GM21529 (cell line): ENCODE measurements around the gene ACSBG1.

Source experiments
- ATAC-seq: cut with Tn5 transposase; IDR thresholded peaks from one replicate; pipeline ENCODE4 v1.9.1; 2021; ENCODE audit not compliant: unreplicated experiment

The ACSBG1 gene

DNA sequence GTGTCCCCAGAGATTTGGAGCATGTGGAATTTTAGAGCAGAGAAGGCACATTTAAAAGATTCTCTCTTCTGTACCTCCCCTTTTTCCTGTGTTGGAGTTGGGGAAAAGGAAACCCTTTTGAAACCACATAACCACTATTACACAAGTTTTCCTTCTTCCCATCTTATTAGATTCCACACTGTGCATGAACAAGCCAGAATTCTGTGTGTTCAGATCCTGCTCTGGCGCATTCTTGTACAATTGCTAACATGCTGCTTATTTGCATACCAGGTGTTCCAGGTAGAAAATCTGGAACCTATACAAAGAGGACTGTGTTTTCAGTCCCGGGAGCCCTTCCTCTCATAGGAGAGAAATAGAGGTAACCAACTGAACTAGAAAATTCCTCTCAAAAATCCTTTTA is 100.6 kb downstream of the ACSBG1 start:
- ATAC-seq, result no peak

DNA sequence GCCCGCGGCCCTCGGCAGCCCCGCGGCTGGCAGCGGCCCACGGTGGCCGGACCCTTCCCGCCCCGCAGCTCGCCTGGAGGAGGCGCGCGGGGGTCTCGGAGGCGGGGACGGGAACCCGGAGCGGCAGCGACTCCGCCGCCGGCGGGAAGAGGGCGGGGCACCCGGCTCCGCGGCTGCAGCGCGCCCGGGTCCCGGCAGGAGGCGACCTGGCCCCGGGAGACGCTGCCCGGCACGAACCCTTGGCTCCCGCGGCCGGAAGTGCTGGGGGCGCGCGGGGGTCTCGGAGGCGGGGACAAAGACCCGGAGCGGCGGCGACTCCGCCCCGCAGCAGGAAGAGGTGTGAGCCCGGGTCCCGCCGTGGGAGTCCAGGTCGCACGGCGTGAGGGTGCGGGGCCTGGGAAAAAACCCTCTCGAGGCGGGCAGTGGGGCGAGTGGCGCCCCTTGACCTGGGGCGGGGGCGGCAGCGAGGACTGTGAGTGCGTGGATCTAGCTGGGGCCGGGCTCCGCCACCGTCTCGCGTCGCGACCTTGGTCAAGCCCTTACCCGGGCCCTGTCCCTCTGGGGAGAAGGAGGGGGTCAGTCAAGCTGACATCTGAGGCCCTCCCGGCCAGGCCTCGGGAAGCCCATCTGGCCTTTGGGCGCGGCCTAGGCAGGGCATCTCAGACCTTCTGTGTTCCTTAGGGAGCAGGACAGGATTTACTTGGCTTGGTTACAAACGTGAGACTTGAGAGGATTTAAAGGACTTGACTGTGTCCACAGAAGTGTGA is 102.9 kb downstream of the ACSBG1 start, which contains the start of gene CIB2:
Gene CIB2, minus strand, starts transcription at position 151 of the 767 bp plus-strand sequence. CDS start 230 bp downstream, outside the sequence.
- peak; percentile 80 for ATAC-seq

DNA sequence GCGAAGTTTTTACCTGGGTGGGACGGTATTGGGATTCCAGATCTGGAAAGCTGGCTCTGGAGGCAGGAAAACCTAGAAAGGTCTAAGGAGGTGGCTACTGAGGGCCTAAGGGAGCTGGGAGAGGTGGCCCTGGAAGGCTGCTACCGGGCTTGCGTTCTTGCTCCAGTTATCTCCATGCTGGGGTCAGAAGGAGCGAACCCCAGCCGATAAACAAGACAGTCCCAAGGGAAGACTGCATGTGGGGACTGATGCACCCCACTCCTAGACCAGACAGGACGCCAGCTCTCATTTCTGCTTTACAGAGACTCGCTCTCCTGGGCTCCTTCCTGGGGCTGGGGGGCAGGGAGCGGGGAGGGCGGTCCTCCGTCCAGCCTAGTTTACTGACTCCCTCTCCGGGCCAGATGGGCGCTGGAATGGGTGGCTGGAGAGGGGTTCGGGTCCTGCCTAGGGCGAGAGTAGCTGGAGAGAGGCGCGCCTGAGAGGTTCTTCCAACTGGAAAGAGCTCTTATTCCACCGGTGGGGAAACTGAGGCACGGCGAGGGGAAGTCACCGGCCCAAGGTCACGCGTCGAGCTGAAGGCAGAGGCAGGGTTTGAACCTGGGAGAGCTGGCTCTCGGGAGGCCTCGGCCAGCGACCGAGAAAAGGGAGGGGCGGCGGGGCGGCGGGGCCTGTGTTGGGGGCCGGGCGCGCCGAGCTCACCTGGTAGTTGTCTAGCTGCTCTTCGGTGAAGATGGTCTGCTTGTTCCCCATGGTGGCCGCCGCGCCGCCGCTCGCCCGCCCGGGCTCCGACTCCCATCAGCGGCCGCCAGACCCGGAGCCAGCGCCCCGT is 103.7 kb downstream of the ACSBG1 start:
- ATAC-seq, result peak; percentile 32

DNA sequence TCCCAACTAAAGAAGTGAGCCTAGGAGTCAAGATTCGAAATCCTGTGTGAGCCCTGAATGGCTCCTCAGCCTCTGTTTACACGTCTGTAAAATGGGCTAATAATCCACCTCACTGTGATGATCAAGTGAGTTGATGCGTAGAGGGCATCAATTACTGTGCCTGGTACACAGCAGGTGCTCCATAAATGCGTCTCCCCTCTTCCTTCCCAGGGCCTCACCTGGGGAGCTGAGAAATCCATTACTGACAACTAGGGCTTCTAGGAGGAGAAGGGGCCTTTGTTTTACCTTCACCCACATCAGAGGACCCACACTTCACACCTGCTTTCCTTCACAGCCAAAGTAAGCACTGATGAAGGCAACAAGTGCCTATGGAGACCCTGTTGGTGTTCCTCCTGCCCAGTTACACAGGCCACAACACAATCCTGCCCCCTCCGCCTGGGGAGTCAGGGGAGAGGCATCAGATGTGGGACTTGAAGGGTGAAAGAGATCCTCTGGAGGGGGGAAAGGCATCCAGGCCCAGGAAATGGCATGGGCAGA is 104.5 kb downstream of the ACSBG1 start:
- ATAC-seq, result no peak

DNA sequence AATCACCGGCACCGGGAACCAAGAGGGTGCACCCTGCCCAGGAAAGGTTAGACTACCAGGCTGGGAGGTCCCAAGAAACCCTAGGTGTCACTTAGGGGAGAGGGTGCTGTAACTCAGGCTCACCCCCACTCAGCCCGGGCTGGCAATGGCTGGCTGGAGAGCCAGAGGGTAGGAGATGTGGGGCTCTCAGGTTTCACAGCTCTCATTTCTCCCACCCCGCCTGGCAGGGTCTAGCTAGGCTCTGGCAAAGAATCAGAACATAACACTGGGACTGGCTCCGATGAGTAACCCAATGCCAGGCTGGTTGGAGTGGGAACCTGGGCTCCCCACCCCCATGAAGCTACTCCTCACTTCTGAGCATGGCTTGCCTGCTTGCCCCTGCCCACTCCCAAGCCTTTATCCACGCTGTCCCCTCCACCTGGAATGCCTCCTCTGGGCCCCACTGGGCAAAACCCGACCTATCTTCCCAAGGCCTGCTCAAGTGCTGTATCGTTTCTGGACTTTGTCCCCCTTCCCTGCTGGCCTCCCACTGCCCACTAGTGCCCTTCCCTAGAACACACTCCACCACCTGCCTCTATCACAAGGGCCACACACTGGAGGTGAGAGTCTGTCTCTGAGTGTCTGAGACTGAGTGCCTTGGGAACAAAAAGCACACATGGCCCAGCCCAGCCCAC is 105.2 kb downstream of the ACSBG1 start:
- no peak for ATAC-seq

DNA sequence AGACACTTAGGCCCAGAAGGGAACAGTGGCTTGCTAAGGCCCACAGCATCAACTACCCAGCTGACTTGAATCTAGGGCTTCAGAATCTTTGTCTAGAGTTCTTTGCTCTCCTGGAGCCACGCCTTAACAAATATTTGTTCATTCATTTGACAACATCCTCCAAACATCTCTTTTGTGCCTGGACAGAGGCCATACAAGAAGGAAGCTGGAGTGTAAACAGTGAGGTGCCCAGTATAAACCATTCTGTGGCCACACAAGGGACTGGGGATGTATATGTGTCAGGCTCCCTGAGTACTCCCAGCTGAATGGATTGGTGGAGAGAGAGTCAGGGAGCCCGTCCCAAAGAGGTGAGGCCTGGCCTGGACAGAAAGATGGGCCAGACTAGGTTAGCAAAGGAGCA is 106.5 kb downstream of the ACSBG1 start:
- ATAC-seq, result no peak

DNA sequence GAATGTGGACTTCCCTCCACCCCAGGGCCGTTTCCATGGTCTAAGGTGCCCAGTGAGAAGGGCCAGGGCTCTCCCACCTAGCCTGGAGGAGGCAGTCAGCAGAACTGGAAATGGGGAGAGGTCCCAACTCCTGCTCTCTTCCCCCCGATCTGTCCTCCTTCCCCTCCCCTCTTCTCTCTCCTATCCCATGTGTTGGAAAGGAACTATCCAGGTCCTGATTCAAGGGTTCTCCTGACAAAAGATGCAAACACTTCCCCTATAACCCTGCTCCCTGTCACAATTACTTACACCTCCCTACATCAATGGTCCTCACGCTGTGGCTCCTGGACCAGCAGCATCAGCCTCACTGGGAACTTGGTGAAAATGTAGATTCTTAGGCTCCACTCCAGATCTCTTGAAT is 109.1 kb downstream of the ACSBG1 start:
- no peak for ATAC-seq

DNA sequence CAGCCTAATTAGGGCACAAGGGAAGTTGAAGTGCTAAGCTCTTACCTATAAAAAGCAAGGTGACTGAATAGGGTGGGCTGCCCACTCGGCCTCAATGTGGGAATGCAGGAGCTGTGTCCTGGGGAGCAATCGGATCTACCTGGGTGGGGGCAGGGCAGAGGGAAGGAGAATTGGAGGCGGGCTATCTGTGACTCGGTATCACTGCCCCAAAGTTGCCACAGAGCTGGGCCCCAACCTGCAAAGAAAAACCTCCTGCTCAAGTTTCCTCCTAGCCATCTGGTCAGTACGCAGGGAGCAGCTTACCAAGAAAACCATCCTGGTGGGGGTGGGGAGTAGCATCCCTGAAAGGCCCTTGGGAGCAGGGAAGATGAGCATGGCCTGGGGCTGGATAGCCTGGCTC is 113.8 kb downstream of the ACSBG1 start:
- no peak for ATAC-seq
